ENCODE data around the gene NPY5R.

GRCh38 chr4:163367651-163368050 is 24.0 kb downstream of the NPY5R start:
- TF ChIP-seq SMC3 (conservative IDR thresholded peaks at IDR 0.05; ENCODE audit: poor library complexity) (no peak), MXI1 (conservative IDR thresholded peaks at IDR 0.05; ENCODE audit: poor library complexity, severe bottlenecking) (no peak), POLR2AphosphoS5 (IDR thresholded peaks at IDR 0.05) (no peak), RAD21 (conservative IDR thresholded peaks at IDR 0.05) (no peak)
- TF ChIP-seq, protein P1, sequence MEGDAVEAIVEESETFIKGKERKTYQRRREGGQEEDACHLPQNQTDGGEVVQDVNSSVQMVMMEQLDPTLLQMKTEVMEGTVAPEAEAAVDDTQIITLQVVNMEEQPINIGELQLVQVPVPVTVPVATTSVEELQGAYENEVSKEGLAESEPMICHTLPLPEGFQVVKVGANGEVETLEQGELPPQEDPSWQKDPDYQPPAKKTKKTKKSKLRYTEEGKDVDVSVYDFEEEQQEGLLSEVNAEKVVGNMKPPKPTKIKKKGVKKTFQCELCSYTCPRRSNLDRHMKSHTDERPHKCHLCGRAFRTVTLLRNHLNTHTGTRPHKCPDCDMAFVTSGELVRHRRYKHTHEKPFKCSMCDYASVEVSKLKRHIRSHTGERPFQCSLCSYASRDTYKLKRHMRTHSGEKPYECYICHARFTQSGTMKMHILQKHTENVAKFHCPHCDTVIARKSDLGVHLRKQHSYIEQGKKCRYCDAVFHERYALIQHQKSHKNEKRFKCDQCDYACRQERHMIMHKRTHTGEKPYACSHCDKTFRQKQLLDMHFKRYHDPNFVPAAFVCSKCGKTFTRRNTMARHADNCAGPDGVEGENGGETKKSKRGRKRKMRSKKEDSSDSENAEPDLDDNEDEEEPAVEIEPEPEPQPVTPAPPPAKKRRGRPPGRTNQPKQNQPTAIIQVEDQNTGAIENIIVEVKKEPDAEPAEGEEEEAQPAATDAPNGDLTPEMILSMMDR (IDR thresholded peaks at IDR 0.05; ENCODE audit: poor library complexity, severe bottlenecking) = no peak

All from neural cell (in vitro differentiated cells).